Measurements from ENCODE around the gene HAUS7.

Gene HAUS7

GRCh38 chrX:153469811-153470410 lies 465 bp downstream of the HAUS7 start:
- Histone ChIP-seq H3K27me3 (ENCODE audit: insufficient read depth, low read depth) (no peaks in the 10 kb centered on the region), H3K36me3 (ENCODE audit: insufficient read depth) (no peaks in the 10 kb centered on the region), H2AFZ (ENCODE audit: low read depth) (peak overlapping the region; percentile 41; the same call in 1 of the 2 replicates), H3K4me1 (ENCODE audit: low read depth, poor library complexity, severe bottlenecking) (no peaks in the 10 kb centered on the region), H4K20me1 (ENCODE audit: insufficient read depth) (no peaks in the 10 kb centered on the region), H3K4me2 (peak overlapping the region; percentile 73), H3K27ac (peak overlapping the region; percentile 39; the same call in 1 of the 2 replicates), H3K79me2 (ENCODE audit: insufficient read depth, low read depth) (no peaks in the 10 kb centered on the region; the same call in 1 of the 2 replicates), H3K4me3 (IDR thresholded peaks at IDR 0.05; ENCODE audit: insufficient read depth, low read depth, low read length) (no peak overlapping the region), H3K9ac (peak overlapping the region; percentile 76; the same call in 1 of the 2 replicates)
- no peak for TF ChIP-seq CTCF (conservative IDR thresholded peaks at IDR 0.05; ENCODE audit: low read depth, low read length)

GRCh38 chrX:153468008-153468580 lies 2.3 kb downstream of the HAUS7 start:
- TF ChIP-seq CTCF (conservative IDR thresholded peaks at IDR 0.05; ENCODE audit: low read depth, low read length) = no peak
- Histone ChIP-seq H3K4me3 (IDR thresholded peaks at IDR 0.05; ENCODE audit: insufficient read depth, low read depth, low read length) (no peak overlapping the region), H3K4me2 (no peak overlapping the region), H3K79me2 (ENCODE audit: insufficient read depth, low read depth) (no peaks in the 10 kb centered on the region; the same call in 1 of the 2 replicates), H3K4me1 (ENCODE audit: low read depth, poor library complexity, severe bottlenecking) (no peaks in the 10 kb centered on the region), H4K20me1 (ENCODE audit: insufficient read depth) (no peaks in the 10 kb centered on the region), H3K27me3 (ENCODE audit: insufficient read depth, low read depth) (no peaks in the 10 kb centered on the region), H3K36me3 (ENCODE audit: insufficient read depth) (no peaks in the 10 kb centered on the region), H2AFZ (ENCODE audit: low read depth) (no peak overlapping the region), H3K9ac (no peak overlapping the region), H3K27ac (no peak overlapping the region)

GRCh38 chrX:153465691-153466380 lies 4.5 kb downstream of the HAUS7 start:
- Histone ChIP-seq H3K4me3 (IDR thresholded peaks at IDR 0.05; ENCODE audit: insufficient read depth, low read depth, low read length) (no peak overlapping the region), H3K4me1 (ENCODE audit: low read depth, poor library complexity, severe bottlenecking) (no peaks in the 10 kb centered on the region), H3K4me2 (no peak overlapping the region), H3K27me3 (ENCODE audit: insufficient read depth, low read depth) (no peaks in the 10 kb centered on the region), H3K36me3 (ENCODE audit: insufficient read depth) (no peaks in the 10 kb centered on the region), H2AFZ (ENCODE audit: low read depth) (no peak overlapping the region), H4K20me1 (ENCODE audit: insufficient read depth) (no peaks in the 10 kb centered on the region), H3K9ac (no peak overlapping the region), H3K79me2 (ENCODE audit: insufficient read depth, low read depth) (no peaks in the 10 kb centered on the region; the same call in 1 of the 2 replicates), H3K27ac (no peak overlapping the region)
- TF ChIP-seq CTCF (conservative IDR thresholded peaks at IDR 0.05; ENCODE audit: low read depth, low read length) = no peak

- H3K79me2 ChIP-seq (ENCODE audit: insufficient read depth, low read depth) = no peaks in the 10 kb centered on the region; the same call in 1 of the 2 replicates
- H3K4me3 ChIP-seq (IDR thresholded peaks at IDR 0.05; ENCODE audit: insufficient read depth, low read depth, low read length) = no peak overlapping the region
- H3K36me3 ChIP-seq (ENCODE audit: insufficient read depth) = no peaks in the 10 kb centered on the region
- H3K27me3 ChIP-seq (ENCODE audit: insufficient read depth, low read depth) = no peaks in the 10 kb centered on the region
- H3K4me1 ChIP-seq (ENCODE audit: low read depth, poor library complexity, severe bottlenecking) = no peaks in the 10 kb centered on the region
- H3K27ac ChIP-seq = no peak overlapping the region
- no peaks in the 10 kb centered on the region for H4K20me1 ChIP-seq (ENCODE audit: insufficient read depth)
- TF ChIP-seq CTCF (conservative IDR thresholded peaks at IDR 0.05; ENCODE audit: low read depth, low read length) = no peak
- H3K4me2 ChIP-seq = no peak overlapping the region
- H2AFZ ChIP-seq (ENCODE audit: low read depth) = no peak overlapping the region
- no peak overlapping the region for H3K9ac ChIP-seq
These were observed 6.3 kb downstream of the HAUS7 start for GRCh38 chrX:153464116-153464515.

Data from KMS-11 (cell line).